ENCODE data around the gene DSP. TPM values are rescaled to one million over a fixed set of nuclear protein-coding genes. Genes with fewer than 3 reads are reported as not detected.

Gene DSP
- total and polyA plus RNA-seq, 2 of the 13 experiments (the other 11 are each of a cell fraction or from before 2014, with no cell fraction given) = 89.8 to 117 TPM

DNA sequence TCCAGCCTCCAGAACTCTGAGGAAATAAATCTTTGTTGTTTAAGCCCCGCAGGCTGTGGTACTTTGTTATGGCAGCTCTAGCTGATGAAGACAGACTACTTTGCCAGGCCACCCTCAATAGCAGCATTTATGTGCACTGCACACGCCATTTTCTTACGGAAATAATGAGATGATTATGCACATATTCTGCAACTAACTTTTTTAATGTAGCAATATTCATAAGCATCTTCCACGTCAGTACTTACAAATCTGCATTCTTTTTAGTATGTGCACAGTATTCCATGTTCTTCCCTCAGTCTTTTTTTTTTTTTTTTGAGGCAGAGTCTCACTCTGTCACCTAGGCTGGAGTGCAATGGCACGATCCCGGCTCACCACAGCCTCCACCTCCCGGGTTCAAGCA, 46.8 kb upstream of the DSP start (continued):
- TF ChIP-seq SMAD3 (CRISPR knock-in tag; IDR thresholded peaks at IDR 0.05) = no peak

DNA sequence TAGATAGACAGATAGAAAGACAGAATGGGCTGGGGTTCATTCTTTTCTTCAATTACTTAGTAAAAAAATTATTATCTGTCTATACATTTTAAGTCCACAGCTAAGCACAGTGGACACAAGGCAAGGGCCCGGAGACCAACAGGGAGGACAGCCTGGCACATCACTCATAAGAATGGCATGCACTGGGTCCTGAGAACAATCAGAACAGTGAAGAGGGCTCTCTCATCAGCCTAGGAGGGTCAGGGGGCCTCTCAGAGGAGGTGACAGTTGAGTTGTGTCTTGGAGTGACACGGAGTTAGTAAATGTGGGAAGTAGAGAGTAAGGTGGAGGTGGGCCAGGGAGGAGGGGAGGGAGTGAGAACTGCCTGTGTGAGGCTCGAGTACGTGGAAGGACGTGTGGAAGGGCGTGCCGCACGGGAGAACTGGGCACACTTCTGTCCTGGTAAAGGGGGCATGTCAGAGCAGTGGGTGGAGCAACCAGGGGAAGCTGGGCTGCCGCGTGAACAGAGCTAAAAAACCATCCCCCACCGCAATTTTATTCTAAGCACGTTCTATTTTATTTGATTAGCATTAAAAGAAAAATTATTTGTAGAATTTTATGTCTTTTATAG, 45.1 kb upstream of the DSP start:
- WGBS (ENCODE audit: low lambda C conversion rate) = 41% methylated on average over 12 of the region's 12 CpGs
- TF ChIP-seq FOSL2 (CRISPR knock-in tag; IDR thresholded peaks at IDR 0.05) = peak; percentile 18; the same call in 1 of the 2 replicates
- no peak for TF ChIP-seq SUZ12 (IDR thresholded peaks at IDR 0.05; ENCODE audit: low read depth, low read length)
- TF ChIP-seq ZSCAN25 (CRISPR knock-in tag; IDR thresholded peaks at IDR 0.05) = no peak
- TF ChIP-seq, protein P1, sequence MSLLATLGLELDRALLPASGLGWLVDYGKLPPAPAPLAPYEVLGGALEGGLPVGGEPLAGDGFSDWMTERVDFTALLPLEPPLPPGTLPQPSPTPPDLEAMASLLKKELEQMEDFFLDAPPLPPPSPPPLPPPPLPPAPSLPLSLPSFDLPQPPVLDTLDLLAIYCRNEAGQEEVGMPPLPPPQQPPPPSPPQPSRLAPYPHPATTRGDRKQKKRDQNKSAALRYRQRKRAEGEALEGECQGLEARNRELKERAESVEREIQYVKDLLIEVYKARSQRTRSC (CRISPR knock-in tag; IDR thresholded peaks at IDR 0.05; ENCODE audit: low read depth) = no peak
- no peak for TF ChIP-seq YEATS2 (CRISPR knock-in tag; IDR thresholded peaks at IDR 0.05; ENCODE audit: borderline replicate concordance)
- TF ChIP-seq, protein P2, sequence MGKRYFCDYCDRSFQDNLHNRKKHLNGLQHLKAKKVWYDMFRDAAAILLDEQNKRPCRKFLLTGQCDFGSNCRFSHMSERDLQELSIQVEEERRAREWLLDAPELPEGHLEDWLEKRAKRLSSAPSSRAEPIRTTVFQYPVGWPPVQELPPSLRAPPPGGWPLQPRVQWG (CRISPR knock-in tag; IDR thresholded peaks at IDR 0.05; ENCODE audit: borderline replicate concordance, low read depth) = no peak
- Histone ChIP-seq H3K27ac (ENCODE audit: extremely low read length, insufficient read depth, low read length) (no peak overlapping the region), H3K4me2 (ENCODE audit: low read depth, low read length) (no peak overlapping the region), H3K9me3 (ENCODE audit: low read length) (no peaks in the 10 kb centered on the region), H2AFZ (ENCODE audit: low read length) (no peak overlapping the region), H3K4me1 (ENCODE audit: insufficient read depth, low read length) (peaks cover 22% of the 10 kb centered on the region), H3K36me3 (replicated peaks in 1 of 2; ENCODE audit: control insufficient read depth in 1 of 2, insufficient read depth in 2 of 2, low read length in 2 of 2) (no peaks in the 10 kb centered on the region), H3K27me3 (ENCODE audit: control insufficient read depth in 1 of 2, insufficient read depth in 2 of 2, low read length in 2 of 2) (peaks cover 0 to 5% of the 10 kb centered on the region in 2 experiments; a peak in 1 of 5 replicates), H3K4me3 (replicated peaks in 1 of 3; ENCODE audit: insufficient read depth in 1 of 3, low read depth in 2 of 3, low read length in 3 of 3) (no peak overlapping the region), H3K79me2 (ENCODE audit: insufficient read depth, low read length) (no peaks in the 10 kb centered on the region), H3K9ac (ENCODE audit: insufficient read depth, low read depth, low read length) (no peak overlapping the region), H4K20me1 (ENCODE audit: insufficient read depth, low read length) (no peaks in the 10 kb centered on the region)
- ChIA-PET CTCF (ENCODE audit: low intra/inter-chr PET ratio, low total read pairs) (no interaction called here), POLR2A (no interaction called here)
- FAIRE-seq (no peak), DNase-seq (ENCODE audit: low spot score) (no peak), ATAC-seq (no peak)
- in situ Hi-C loops (cut with HindIII; ENCODE audit: extremely low pct_ligation_motif_present, low pct_unique_long_range_greater_than_20kb) (no loop called here), intact Hi-C loops (cut with micrococcal nuclease; ENCODE audit: unreplicated experiment) (no loop called here)
- BruUV-seq (replicated peaks) = no TSS peak
